SK-N-SH treated with all-trans-retinoic acid at 6 μM for 48 hours (cell line): Measurements from ENCODE around the gene CLEC16A.

ENCODE experiments used
- POU6F1 ChIP-seq: fragments of 250-450 bp; sonication (Bioruptor Pico); IDR thresholded peaks from 2 replicates; pipeline ENCODE4 v1.8.0; 2021; ENCODE audit warnings: low read depth, mild to moderate bottlenecking, moderate library complexity, borderline replicate concordance
- ZNF565 ChIP-seq: fragments of 450-650 bp; formaldehyde crosslinking; conservative IDR thresholded peaks from 2 replicates; pipeline ENCODE4 v1.5.0; 2020; ENCODE audit warnings: low read depth, mild to moderate bottlenecking, moderate library complexity

DNA sequence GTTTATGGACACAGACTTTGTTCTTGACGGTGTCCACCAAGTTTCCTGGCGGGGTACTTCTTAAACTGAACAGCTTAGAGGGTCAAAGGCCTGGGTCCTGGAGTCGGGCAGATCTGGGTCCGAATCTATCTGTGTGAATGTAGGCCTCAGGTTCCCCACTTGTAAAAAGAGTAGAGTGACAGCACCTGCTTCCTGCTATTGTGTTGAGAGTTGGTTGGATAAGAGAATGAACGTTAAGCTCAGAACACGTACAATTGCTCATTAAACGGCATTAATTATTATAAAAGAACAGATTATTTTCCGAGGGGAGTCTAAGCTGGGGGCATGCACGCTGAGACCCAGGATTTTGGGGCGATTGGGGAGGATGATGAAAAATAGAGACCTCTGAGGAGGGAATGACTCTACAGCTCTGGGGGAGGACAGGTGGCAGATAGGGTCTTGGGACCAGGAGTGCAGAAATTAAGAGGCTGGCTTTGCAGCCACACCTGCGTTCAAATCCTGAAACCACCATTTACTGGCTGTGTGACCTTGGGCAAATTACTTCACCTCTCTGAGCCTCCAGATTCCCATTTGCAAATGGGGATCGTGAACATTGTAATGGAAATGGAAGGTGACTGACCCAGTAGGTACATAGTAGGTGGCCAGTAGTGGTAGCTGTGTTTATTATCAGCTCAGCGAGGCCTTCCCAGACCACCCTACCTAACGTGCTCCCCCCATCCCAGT is 862 bp downstream of the CLEC16A start:
- TF ChIP-seq ZNF565 (no peak), POU6F1 (CRISPR knock-in tag) (no peak)
